NT2/D1 (cell line): ENCODE measurements around the gene NHSL1.

ENCODE experiments used
- DNase-seq: peaks from one replicate; pipeline ENCODE4 v3.0.0-alpha.2; 2011; ENCODE audit warnings: low read depth, low spot score
- H3K27me3 ChIP-seq: 2 replicates; pipeline ENCODE4 v1.6.0; 2011; ENCODE audit warnings: mild to moderate bottlenecking; ENCODE audit not compliant: insufficient read length, insufficient read depth
- H3K36me3 ChIP-seq: 2 replicates; pipeline ENCODE4 v1.6.1; 2011; ENCODE audit warnings: mild to moderate bottlenecking, low read length, mixed read lengths; ENCODE audit not compliant: insufficient read depth, insufficient read length
- H3K4me1 ChIP-seq: 2 replicates; pipeline ENCODE4 v1.5.1; 2011; ENCODE audit not compliant: insufficient read depth, insufficient read length
- H3K4me3 ChIP-seq: 2 replicates; pipeline ENCODE4 v1.5.1; 2011; ENCODE audit warnings: low read depth; ENCODE audit not compliant: insufficient read length
- H3K9ac ChIP-seq: 2 replicates; pipeline ENCODE4 v1.6.0; 2011; ENCODE audit warnings: low read depth; ENCODE audit not compliant: insufficient read length
- H3K9me3 ChIP-seq: 2 replicates; pipeline ENCODE4 v1.5.1; 2011; ENCODE audit warnings: mild to moderate bottlenecking, low read length; ENCODE audit not compliant: insufficient read depth
- SUZ12 ChIP-seq: IDR thresholded peaks from 2 replicates; pipeline ENCODE4 v1.6.1; 2011; ENCODE audit not compliant: insufficient read length, insufficient read depth; ENCODE audit errors: extremely low read depth
- YY1 ChIP-seq: IDR thresholded peaks from 2 replicates; pipeline ENCODE4 v1.6.1; 2011; ENCODE audit not compliant: insufficient read length, insufficient read depth
- ZNF274 ChIP-seq: IDR thresholded peaks from 2 replicates; pipeline ENCODE4 v1.6.1; 2011; ENCODE audit warnings: mild to moderate bottlenecking, low read depth, low read length

Gene NHSL1

GRCh38 chr6:138454981-138455706 lies 44.1 kb downstream of the NHSL1 start:
- DNase-seq = no peak
- H3K9ac ChIP-seq = no peak overlapping the region
- no peaks in the 10 kb centered on the region for H3K9me3 ChIP-seq

DNA sequence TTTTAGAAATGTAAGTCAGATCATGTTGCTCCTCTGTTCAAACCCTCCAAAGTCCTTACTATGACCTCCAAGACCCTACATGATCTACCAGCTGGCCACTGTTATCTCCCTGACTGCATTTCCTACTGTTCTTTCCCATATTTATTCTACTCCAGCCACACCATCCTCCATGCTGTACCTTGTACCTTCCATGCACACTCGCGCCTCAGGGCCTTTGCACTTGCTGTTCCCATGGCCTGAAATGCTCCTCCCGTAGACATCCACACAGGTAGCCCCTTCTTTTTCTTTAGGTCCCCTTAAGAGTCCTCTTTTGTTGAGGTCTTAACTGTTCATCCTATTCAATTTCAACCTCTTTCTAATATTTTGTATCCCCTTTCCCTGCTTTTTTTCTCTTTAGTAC lies 48.3 kb downstream of the NHSL1 start:
- H3K4me3 ChIP-seq = no peak overlapping the region
- H3K9ac ChIP-seq = no peak overlapping the region
- no peak for DNase-seq
- TF ChIP-seq SUZ12 = no peak
- no peak for TF ChIP-seq ZNF274
- H3K27me3 ChIP-seq = no peaks in the 10 kb centered on the region
- peaks cover 14% of the 10 kb centered on the region for H3K36me3 ChIP-seq
- H3K9me3 ChIP-seq = no peaks in the 10 kb centered on the region
- H3K4me1 ChIP-seq = no peaks in the 10 kb centered on the region

More at GRCh38 chr6:138454981-138455706, 44.1 kb downstream of the NHSL1 start:
- Histone ChIP-seq H3K27me3 (no peaks in the 10 kb centered on the region), H3K4me3 (no peak overlapping the region), H3K36me3 (peaks cover 8% of the 10 kb centered on the region), H3K4me1 (no peaks in the 10 kb centered on the region)
- TF ChIP-seq ZNF274 (no peak), SUZ12 (no peak)

DNA sequence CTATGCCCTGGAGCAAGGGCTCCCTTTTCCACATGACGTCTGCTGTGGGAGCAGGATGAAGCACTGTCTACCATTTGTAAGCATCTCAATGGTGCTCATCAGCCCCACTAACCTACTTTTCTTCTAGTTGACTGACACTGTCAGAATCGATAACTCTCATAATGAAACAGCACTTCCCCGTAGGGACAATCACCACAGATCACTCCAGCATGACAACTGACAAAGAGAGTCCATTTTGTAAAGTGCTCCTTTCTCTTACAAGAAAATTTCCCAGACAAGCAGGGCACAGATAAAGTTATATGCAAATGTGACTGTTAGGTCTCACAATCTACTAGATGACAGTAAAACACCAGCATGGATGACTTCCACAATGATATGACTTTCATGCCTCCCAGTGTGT lies 48.8 kb downstream of the NHSL1 start:
- H3K4me1 ChIP-seq = no peaks in the 10 kb centered on the region
- TF ChIP-seq ZNF274 = no peak
- no peak overlapping the region for H3K9ac ChIP-seq
- H3K36me3 ChIP-seq = peaks cover 13% of the 10 kb centered on the region
- DNase-seq = no peak
- no peaks in the 10 kb centered on the region for H3K9me3 ChIP-seq
- H3K27me3 ChIP-seq = no peaks in the 10 kb centered on the region
- H3K4me3 ChIP-seq = no peak overlapping the region

DNA sequence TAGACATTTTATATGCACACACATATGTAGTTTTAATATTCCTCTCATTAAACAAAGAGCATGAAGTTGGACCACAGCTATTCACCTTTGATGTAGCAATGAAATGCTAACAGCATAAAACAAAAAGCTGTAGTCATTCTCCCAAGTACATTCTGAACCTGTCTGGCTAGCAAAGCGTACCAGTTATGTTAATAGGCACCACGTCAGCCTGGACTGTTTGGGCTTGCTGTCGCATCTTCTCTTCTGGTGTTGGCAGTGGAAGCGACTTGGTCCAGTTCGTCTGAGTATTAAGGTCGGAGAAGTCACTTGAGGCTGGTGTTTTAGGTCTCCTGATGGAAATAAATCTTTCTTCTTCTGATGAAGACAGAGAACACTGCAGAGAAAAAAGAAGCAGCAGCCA lies 52.5 kb downstream of the NHSL1 start:
- H3K27me3 ChIP-seq = no peaks in the 10 kb centered on the region
- no peak for DNase-seq
- no peak overlapping the region for H3K9ac ChIP-seq
- no peaks in the 10 kb centered on the region for H3K4me1 ChIP-seq
- H3K36me3 ChIP-seq = peaks cover 17% of the 10 kb centered on the region
- no peak overlapping the region for H3K4me3 ChIP-seq
- H3K9me3 ChIP-seq = no peaks in the 10 kb centered on the region
- TF ChIP-seq SUZ12 (no peak), YY1 (no peak), ZNF274 (no peak)

DNA sequence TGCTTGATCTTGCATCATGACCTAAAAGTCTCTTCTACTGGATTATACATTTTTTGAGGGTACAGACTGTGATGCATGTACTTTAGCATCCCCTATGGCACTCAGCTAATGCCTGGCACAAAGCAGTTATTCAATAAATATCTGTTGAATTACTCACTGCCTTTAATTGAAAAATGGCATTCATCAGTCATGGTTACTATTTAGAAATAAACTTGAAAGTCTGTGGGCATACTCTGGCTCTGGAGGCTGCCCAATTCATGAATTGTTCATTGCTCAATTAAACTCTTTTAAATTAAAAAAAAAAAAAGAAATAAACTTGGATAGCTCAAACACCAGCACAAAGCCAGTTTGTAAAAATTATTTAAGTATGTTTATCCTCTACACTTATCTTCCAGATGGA lies 55.3 kb downstream of the NHSL1 start:
- Histone ChIP-seq H3K36me3 (peaks cover 27% of the 10 kb centered on the region), H3K4me1 (no peaks in the 10 kb centered on the region), H3K9me3 (no peaks in the 10 kb centered on the region), H3K27me3 (no peaks in the 10 kb centered on the region), H3K4me3 (no peak overlapping the region), H3K9ac (no peak overlapping the region)
- TF ChIP-seq SUZ12 (no peak), ZNF274 (no peak), YY1 (no peak)
- no peak for DNase-seq

- Histone ChIP-seq H3K27me3 (no peaks in the 10 kb centered on the region), H3K9ac (no peak overlapping the region), H3K9me3 (no peaks in the 10 kb centered on the region), H3K4me3 (no peak overlapping the region), H3K36me3 (peaks cover 27% of the 10 kb centered on the region), H3K4me1 (no peaks in the 10 kb centered on the region)
- no peak for DNase-seq
- no peak for TF ChIP-seq ZNF274
- no peak for TF ChIP-seq YY1
- no peak for TF ChIP-seq SUZ12
Measured at GRCh38 chr6:138442663-138443062, 56.6 kb downstream of the NHSL1 start.

- H3K9me3 ChIP-seq = no peaks in the 10 kb centered on the region
- H3K27me3 ChIP-seq = no peaks in the 10 kb centered on the region
- TF ChIP-seq SUZ12 (no peak), ZNF274 (no peak), YY1 (no peak)
- H3K4me1 ChIP-seq = no peaks in the 10 kb centered on the region
- DNase-seq = no peak
- no peak overlapping the region for H3K9ac ChIP-seq
- peaks cover 26% of the 10 kb centered on the region for H3K36me3 ChIP-seq
- H3K4me3 ChIP-seq = no peak overlapping the region
Measured at GRCh38 chr6:138441965-138442364, 57.3 kb downstream of the NHSL1 start.

GRCh38 chr6:138440758-138441357 lies 58.4 kb downstream of the NHSL1 start:
- no peaks in the 10 kb centered on the region for H3K9me3 ChIP-seq
- no peak overlapping the region for H3K9ac ChIP-seq
- DNase-seq = no peak
- no peak for TF ChIP-seq YY1
- no peak for TF ChIP-seq ZNF274
- no peak for TF ChIP-seq SUZ12
- H3K4me1 ChIP-seq = no peaks in the 10 kb centered on the region
- peaks cover 19% of the 10 kb centered on the region for H3K36me3 ChIP-seq
- H3K27me3 ChIP-seq = no peaks in the 10 kb centered on the region
- no peak overlapping the region for H3K4me3 ChIP-seq
